Lower leg skin (tissue), 4 donors: ENCODE results near the gene CWC27. TPM values are rescaled to one million over a fixed set of nuclear protein-coding genes. Genes with fewer than 3 reads are reported as not detected.
A peak's percentile ranks its signal among the peaks of the same experiment; 100 is the strongest.

Experiments
- DNase-seq, 2 donors: peaks; one replicate each; pipeline ENCODE4 v3.0.0-alpha.2; 2019; ENCODE audit warnings: low spot score in 2 of 2
- H3K4me3 ChIP-seq: fragments of 200-600 bp; sonication (generic); 2 replicates; pipeline ENCODE4 v1.5.1; 2017; ENCODE audit warnings: mild to moderate bottlenecking, low read depth; ENCODE audit not compliant: poor library complexity, severe bottlenecking
- POLR2A ChIP-seq, 2 donors: fragments of 450-650 bp; IDR thresholded peaks; one replicate each; pipeline ENCODE4 v1.6.1; 2016 to 2017; ENCODE audit warnings: antibody characterized with exemption in 2 of 2, mild to moderate bottlenecking in 1 of 2, moderate library complexity in 1 of 2
- WGBS, 2 donors: methylation state at CpG; one replicate each; pipeline ENCODE4 v1.1.5; 2018; 5-methylcytosine and 5-hydroxymethylcytosine counted together
- intact Hi-C: fragments of 100-400 bp; cut with DNase I; formaldehyde crosslinking; loops from one replicate; pipeline ENCODE4 v1.15.0; 2023; ENCODE audit warnings: low total_unique reads
- total RNA-seq, 4 donors: library from RNA; depleted of rRNA; stranded (reverse); fragments of >200 nt; gene quantifications; one replicate each; pipeline ENCODE4 v1.1.0, GENCODE V29; 2016
- TF ChIP-seq, protein P1 (sequence below), 3 donors: fragments of 450-650 bp; IDR thresholded peaks; one replicate each; pipeline ENCODE4 v1.5.1; 2016; ENCODE audit warnings: antibody characterized with exemption in 3 of 3, mild to moderate bottlenecking in 3 of 3, moderate library complexity in 2 of 3

CWC27 gene
- 10 to 100 TPM; 10.3 to 17.8 (median 13.7) TPM for total RNA-seq

DNA sequence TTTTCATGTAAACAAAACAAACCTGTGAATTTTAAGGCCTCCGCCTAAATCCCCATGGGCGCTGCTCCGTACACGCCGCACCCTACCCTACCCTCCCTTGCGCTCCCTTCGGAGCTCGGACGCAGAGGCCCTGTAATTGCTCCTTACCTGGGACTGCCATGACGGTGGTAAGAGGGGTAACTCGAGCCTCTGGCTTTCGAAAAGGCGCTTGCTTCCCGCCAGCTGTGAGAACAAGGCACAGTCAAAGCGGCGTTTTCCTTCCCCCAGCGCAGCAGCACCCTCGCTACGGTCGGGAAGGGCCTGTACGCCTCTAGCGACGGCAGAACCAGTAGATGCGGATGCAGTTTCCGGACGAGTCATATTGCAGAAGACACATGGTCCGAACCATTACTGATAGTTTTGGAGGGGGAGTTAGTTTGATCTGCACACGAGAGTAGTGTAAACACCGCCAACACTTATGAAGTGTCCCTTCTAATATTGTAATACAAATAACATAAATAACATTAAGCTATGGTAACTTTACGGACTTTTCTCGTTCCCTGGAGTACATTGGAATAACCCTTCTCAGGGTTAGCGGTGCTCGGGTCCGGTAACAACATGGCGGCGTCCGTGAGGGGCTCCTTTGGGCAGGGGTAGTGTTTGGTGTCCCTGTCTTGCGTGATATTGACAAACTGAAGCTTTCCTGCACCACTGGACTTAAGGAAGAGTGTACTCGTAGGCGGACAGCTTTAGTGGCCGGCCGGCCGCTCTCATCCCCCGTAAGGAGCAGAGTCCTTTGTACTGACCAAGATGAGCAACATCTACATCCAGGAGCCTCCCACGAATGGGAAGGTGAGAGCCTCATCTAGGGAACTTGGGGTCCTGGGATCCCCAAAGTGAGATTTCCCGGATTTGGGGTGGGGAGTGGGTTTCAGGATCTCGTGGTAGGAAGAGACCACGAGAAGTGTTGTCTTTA is at the start of gene CWC27, which contains the start of gene SREK1IP1:
CWC27 (plus strand) TSS at position 573 of the 955 bp plus-strand sequence; CDS start at position 790, 217 bp downstream.
SREK1IP1 (minus strand) TSS at position 334 of the 955 bp plus-strand sequence; CDS start at position 160, 174 bp downstream.
- TF ChIP-seq POLR2A (IDR thresholded peaks at IDR 0.05) = no peak
- TF ChIP-seq, protein P1, sequence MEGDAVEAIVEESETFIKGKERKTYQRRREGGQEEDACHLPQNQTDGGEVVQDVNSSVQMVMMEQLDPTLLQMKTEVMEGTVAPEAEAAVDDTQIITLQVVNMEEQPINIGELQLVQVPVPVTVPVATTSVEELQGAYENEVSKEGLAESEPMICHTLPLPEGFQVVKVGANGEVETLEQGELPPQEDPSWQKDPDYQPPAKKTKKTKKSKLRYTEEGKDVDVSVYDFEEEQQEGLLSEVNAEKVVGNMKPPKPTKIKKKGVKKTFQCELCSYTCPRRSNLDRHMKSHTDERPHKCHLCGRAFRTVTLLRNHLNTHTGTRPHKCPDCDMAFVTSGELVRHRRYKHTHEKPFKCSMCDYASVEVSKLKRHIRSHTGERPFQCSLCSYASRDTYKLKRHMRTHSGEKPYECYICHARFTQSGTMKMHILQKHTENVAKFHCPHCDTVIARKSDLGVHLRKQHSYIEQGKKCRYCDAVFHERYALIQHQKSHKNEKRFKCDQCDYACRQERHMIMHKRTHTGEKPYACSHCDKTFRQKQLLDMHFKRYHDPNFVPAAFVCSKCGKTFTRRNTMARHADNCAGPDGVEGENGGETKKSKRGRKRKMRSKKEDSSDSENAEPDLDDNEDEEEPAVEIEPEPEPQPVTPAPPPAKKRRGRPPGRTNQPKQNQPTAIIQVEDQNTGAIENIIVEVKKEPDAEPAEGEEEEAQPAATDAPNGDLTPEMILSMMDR (IDR thresholded peaks at IDR 0.05) = no peak
- peak; percentile 72 to 92 for DNase-seq
- intact Hi-C loops = no loop called here
- WGBS, 2 donors = 0% methylated on average over 47 to 48 of the region's 48 CpGs
- peak within 1 kb of the TSS; percentile 71 for H3K4me3 ChIP-seq

- DNase-seq = no peak
- WGBS, 2 donors = 62 to 96% methylated on average over 3 of the region's 3 CpGs
- H3K4me3 ChIP-seq = no peak overlapping the region
- no peak for TF ChIP-seq POLR2A (IDR thresholded peaks at IDR 0.05)
- TF ChIP-seq, protein P1 (IDR thresholded peaks at IDR 0.05) = no peak
- intact Hi-C loops = no loop called here
Observed at GRCh38 chr5:64722588-64722987, 46.1 kb upstream of the CWC27 start.

DNA sequence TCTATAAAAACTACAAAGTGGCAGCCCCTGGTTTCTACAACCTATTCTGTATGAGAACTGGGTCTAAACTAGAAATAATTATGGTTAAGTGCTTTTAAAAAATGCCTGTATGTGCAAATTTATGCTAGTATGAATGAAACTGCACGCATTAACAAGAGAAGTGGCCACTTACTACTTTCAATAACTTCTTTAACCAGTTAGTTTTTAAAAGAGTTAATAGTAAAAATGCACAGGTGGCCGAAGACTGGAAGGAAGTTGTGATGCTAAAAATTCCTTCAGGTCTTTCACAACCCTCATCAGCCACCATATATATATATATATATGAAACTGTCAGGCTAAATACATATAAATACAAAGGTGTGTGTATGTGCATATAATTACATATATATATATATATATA is 41.6 kb upstream of the CWC27 start:
- no peak for DNase-seq
- no peak for TF ChIP-seq POLR2A (IDR thresholded peaks at IDR 0.05)
- TF ChIP-seq, protein P1 (IDR thresholded peaks at IDR 0.05) = no peak
- intact Hi-C loops = no loop called here
- WGBS, 2 donors = 95 to 98% methylated on average over 2 of the region's 2 CpGs
- no peak overlapping the region for H3K4me3 ChIP-seq

- H3K4me3 ChIP-seq = no peak overlapping the region
- TF ChIP-seq, protein P1 (IDR thresholded peaks at IDR 0.05) = no peak
- TF ChIP-seq POLR2A (IDR thresholded peaks at IDR 0.05) = no peak
- no peak for DNase-seq
- intact Hi-C loops = loop anchor here (1.0 kb wide), 1 partner anchor 21 kb away; no protein-coding TSS in a partner anchor
- WGBS, 2 donors = 83 to 88% methylated on average over 1 of the region's 1 CpG
Observed at GRCh38 chr5:64742411-64742810, 26.3 kb upstream of the CWC27 start.

GRCh38 chr5:64742821-64743220 is 25.9 kb upstream of the CWC27 start:
- DNase-seq = no peak
- H3K4me3 ChIP-seq = no peak overlapping the region
- TF ChIP-seq, protein P1 (IDR thresholded peaks at IDR 0.05) = no peak
- TF ChIP-seq POLR2A (IDR thresholded peaks at IDR 0.05) = no peak
- intact Hi-C loops = loop anchor here (1.0 kb wide), 1 partner anchor 22 kb away; no protein-coding TSS in a partner anchor
